KMS-11 (cell line): ENCODE results near the gene FRMPD2.

Source experiments
- H2AFZ ChIP-seq: fragments of 200-600 bp; sonication (generic); 2 replicates; pipeline ENCODE4 v1.6.1; 2016; ENCODE audit warnings: antibody characterized with exemption, mixed run types, low read depth
- H3K27ac ChIP-seq: fragments of 200-600 bp; sonication (generic); 2 replicates; pipeline ENCODE4 v1.6.1; 2016; ENCODE audit warnings: mild to moderate bottlenecking, mixed run types
- H3K27me3 ChIP-seq: fragments of 200-600 bp; sonication (generic); 2 replicates; pipeline ENCODE4 v1.6.1; 2017; ENCODE audit warnings: mild to moderate bottlenecking, low read depth, mixed run types, moderate library complexity; ENCODE audit not compliant: insufficient read depth
- H3K36me3 ChIP-seq: fragments of 200-600 bp; sonication (generic); 2 replicates; pipeline ENCODE4 v1.6.1; 2017; ENCODE audit warnings: mild to moderate bottlenecking, mixed run types; ENCODE audit not compliant: insufficient read depth
- H3K4me1 ChIP-seq: fragments of 200-600 bp; sonication (generic); 2 replicates; pipeline ENCODE4 v1.6.1; 2016; ENCODE audit warnings: mild to moderate bottlenecking, low read depth, mixed run types; ENCODE audit not compliant: poor library complexity, severe bottlenecking
- H3K4me2 ChIP-seq: fragments of 200-600 bp; sonication (generic); 2 replicates; pipeline ENCODE4 v1.7.0; 2016; ENCODE audit warnings: mild to moderate bottlenecking, mixed run types
- H3K4me3 ChIP-seq: fragments of 200-600 bp; sonication (generic); IDR thresholded peaks from 2 replicates; pipeline ENCODE4 v1.6.1; 2017; ENCODE audit warnings: low read depth, low read length, mixed read lengths; ENCODE audit not compliant: insufficient read depth
- H3K79me2 ChIP-seq: fragments of 200-600 bp; sonication (generic); 2 replicates; pipeline ENCODE4 v1.6.1; 2016; ENCODE audit warnings: low read depth, mixed run types; ENCODE audit not compliant: insufficient read depth
- H3K9ac ChIP-seq: fragments of 200-600 bp; sonication (generic); 2 replicates; pipeline ENCODE4 v1.6.1; 2016; ENCODE audit warnings: mild to moderate bottlenecking, mixed run types
- H4K20me1 ChIP-seq: fragments of 200-600 bp; sonication (generic); 2 replicates; pipeline ENCODE4 v1.6.1; 2016; ENCODE audit warnings: mild to moderate bottlenecking, mixed run types; ENCODE audit not compliant: insufficient read depth
- CTCF ChIP-seq: fragments of 200-600 bp; sonication (generic); conservative IDR thresholded peaks from 2 replicates; pipeline ENCODE4 v1.6.1; 2017; ENCODE audit warnings: low read depth, mild to moderate bottlenecking, antibody characterized with exemption, low read length, moderate library complexity, mixed read lengths

The FRMPD2 gene

GRCh38 chr10:48266528-48266927 lies 8.0 kb downstream of the FRMPD2 start:
- H3K4me1 ChIP-seq = no peaks in the 10 kb centered on the region
- H3K4me2 ChIP-seq = no peak overlapping the region
- no peaks in the 10 kb centered on the region for H3K79me2 ChIP-seq
- H3K27me3 ChIP-seq = no peaks in the 10 kb centered on the region
- no peaks in the 10 kb centered on the region for H4K20me1 ChIP-seq
- H2AFZ ChIP-seq = no peak overlapping the region
- TF ChIP-seq CTCF = no peak
- H3K27ac ChIP-seq = no peak overlapping the region
- no peak overlapping the region for H3K4me3 ChIP-seq
- no peaks in the 10 kb centered on the region for H3K36me3 ChIP-seq
- no peak overlapping the region for H3K9ac ChIP-seq

GRCh38 chr10:48258105-48258504 lies 16.4 kb downstream of the FRMPD2 start:
- Histone ChIP-seq H2AFZ (no peak overlapping the region), H3K27me3 (no peaks in the 10 kb centered on the region), H3K4me2 (no peak overlapping the region), H3K27ac (no peak overlapping the region), H3K9ac (no peak overlapping the region), H3K36me3 (no peaks in the 10 kb centered on the region), H3K79me2 (no peaks in the 10 kb centered on the region), H3K4me3 (no peak overlapping the region), H3K4me1 (no peaks in the 10 kb centered on the region), H4K20me1 (no peaks in the 10 kb centered on the region)
- no peak for TF ChIP-seq CTCF

- Histone ChIP-seq H3K36me3 (no peaks in the 10 kb centered on the region), H3K4me1 (no peaks in the 10 kb centered on the region), H3K27ac (no peak overlapping the region), H3K79me2 (no peaks in the 10 kb centered on the region), H2AFZ (no peak overlapping the region), H3K4me3 (no peak overlapping the region), H3K9ac (no peak overlapping the region), H3K4me2 (no peak overlapping the region), H3K27me3 (no peaks in the 10 kb centered on the region), H4K20me1 (no peaks in the 10 kb centered on the region)
- no peak for TF ChIP-seq CTCF
These were observed 17.0 kb downstream of the FRMPD2 start for GRCh38 chr10:48257407-48257961.

- no peak overlapping the region for H2AFZ ChIP-seq
- H3K36me3 ChIP-seq = no peaks in the 10 kb centered on the region
- TF ChIP-seq CTCF = no peak
- no peak overlapping the region for H3K9ac ChIP-seq
- no peak overlapping the region for H3K4me2 ChIP-seq
- H3K27ac ChIP-seq = no peak overlapping the region
- H3K27me3 ChIP-seq = no peaks in the 10 kb centered on the region
- no peaks in the 10 kb centered on the region for H3K79me2 ChIP-seq
- H3K4me3 ChIP-seq = no peak overlapping the region
- H3K4me1 ChIP-seq = no peaks in the 10 kb centered on the region
- no peaks in the 10 kb centered on the region for H4K20me1 ChIP-seq
These were observed 18.8 kb downstream of the FRMPD2 start for GRCh38 chr10:48255722-48256121.
